GM12864 (cell line): ENCODE measurements around the gene STRN.
"Not testable (repeated sequence)": the region's sequence is repeated elsewhere in the genome, so short reads cannot be mapped to it uniquely, and the experiment has no call there.

Experiments used
- DNase-seq: peaks from one replicate; pipeline ENCODE4 v3.0.0-alpha.2; 2011; ENCODE audit warnings: low read depth
- H3K4me3 ChIP-seq: 2 replicates; pipeline ENCODE4 v1.5.1; 2011; ENCODE audit warnings: mild to moderate bottlenecking, low read depth, low read length, control low read depth
- TF ChIP-seq, protein P1 (sequence below): IDR thresholded peaks from 2 replicates; pipeline ENCODE4 v1.5.1; 2011; ENCODE audit warnings: low read depth, mild to moderate bottlenecking, moderate library complexity, low read length, control low read depth, inconsistent platforms; ENCODE audit errors: missing control alignments

The STRN gene

GRCh38 chr2:36993841-36994620 is 27.7 kb upstream of the STRN start:
- TF ChIP-seq, protein P1, sequence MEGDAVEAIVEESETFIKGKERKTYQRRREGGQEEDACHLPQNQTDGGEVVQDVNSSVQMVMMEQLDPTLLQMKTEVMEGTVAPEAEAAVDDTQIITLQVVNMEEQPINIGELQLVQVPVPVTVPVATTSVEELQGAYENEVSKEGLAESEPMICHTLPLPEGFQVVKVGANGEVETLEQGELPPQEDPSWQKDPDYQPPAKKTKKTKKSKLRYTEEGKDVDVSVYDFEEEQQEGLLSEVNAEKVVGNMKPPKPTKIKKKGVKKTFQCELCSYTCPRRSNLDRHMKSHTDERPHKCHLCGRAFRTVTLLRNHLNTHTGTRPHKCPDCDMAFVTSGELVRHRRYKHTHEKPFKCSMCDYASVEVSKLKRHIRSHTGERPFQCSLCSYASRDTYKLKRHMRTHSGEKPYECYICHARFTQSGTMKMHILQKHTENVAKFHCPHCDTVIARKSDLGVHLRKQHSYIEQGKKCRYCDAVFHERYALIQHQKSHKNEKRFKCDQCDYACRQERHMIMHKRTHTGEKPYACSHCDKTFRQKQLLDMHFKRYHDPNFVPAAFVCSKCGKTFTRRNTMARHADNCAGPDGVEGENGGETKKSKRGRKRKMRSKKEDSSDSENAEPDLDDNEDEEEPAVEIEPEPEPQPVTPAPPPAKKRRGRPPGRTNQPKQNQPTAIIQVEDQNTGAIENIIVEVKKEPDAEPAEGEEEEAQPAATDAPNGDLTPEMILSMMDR: no peak
- no peak for DNase-seq

DNA sequence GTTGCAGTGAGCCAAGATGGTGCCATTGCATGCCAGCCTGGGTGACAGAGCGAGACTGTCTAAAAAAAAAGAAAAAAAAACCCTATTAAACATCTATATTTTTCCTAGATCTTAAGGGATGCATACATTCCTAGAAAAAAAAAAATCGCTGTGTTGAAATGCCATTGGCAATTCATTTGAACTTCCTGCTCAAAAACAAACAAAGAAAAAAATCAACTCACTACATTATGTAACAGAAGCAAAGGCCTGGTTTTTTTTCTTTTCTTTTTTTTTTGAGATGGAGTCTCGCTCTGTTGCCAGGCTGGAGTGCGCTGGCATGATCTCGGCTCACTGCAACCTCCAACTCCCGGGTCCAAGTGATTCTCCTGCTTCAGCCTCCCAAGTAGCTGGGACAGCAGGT is 21.7 kb upstream of the STRN start:
- no peak for DNase-seq
- TF ChIP-seq, protein P1: no peak
- H3K4me3 ChIP-seq: no peak overlapping the region

More at GRCh38 chr2:36993841-36994620, 27.7 kb upstream of the STRN start:
- no peak overlapping the region for H3K4me3 ChIP-seq

- TF ChIP-seq, protein P1: no peak
- no peak overlapping the region for H3K4me3 ChIP-seq
- DNase-seq: no peak
Observed at GRCh38 chr2:36982467-36982866, 16.1 kb upstream of the STRN start.

- no peak for DNase-seq
- TF ChIP-seq, protein P1: no peak
- H3K4me3 ChIP-seq: no peak overlapping the region
Observed at GRCh38 chr2:36981911-36982310, 15.6 kb upstream of the STRN start.

- not testable (repeated sequence) for H3K4me3 ChIP-seq, DNase-seq
Observed at GRCh38 chr2:36979007-36979406, 12.7 kb upstream of the STRN start.

DNA sequence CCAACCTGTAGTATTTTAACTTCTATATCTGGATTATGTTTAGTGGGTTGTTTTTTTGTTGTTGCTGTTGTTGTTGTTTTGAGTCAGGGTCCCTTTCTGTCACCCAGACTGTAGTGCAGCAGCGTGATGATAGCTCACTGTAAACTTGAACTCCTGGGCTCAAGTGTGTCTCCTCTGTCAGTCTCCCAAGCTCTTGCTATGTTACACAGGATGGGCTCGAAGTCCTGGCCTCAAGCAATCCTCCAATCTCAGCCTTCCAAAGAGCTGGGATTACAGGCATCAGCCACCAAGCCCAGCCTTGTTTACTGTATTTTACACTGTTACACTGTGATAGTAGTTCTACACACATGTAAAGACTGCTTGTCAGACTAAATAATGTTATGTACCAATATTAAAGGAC is 9.7 kb upstream of the STRN start:
- TF ChIP-seq, protein P1: no peak
- no peak overlapping the region for H3K4me3 ChIP-seq
- no peak for DNase-seq

DNA sequence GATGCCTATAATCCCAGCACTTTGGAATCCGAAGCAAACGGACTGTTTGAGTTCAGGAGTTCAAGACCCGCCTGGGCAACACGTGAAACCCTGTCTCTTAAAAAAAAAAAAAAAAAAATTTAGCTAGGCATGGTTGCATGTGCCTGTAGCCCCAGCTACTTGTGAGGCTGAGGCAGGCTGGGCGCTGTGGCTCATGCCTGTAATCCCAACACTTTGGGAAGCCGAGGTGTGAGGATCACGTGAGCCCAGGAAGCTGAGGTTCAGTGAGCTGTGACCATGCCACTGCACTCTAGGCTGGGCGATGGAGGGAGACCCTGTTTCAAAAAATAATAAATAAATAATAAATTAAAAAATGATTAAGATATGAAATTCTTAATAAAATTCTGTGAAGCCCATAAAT is 9.0 kb upstream of the STRN start:
- no peak overlapping the region for H3K4me3 ChIP-seq
- DNase-seq: no peak
- TF ChIP-seq, protein P1: no peak
